Neural progenitor cell (in vitro differentiated cells): ENCODE results near the gene CD81. TPM values are rescaled to one million over a fixed set of nuclear protein-coding genes. Genes with fewer than 3 reads are reported as not detected.

Experiments
- DNase-seq: peaks from one replicate; pipeline ENCODE4 v3.0.0-alpha.2; 2016; ENCODE audit warnings: low spot score
- H2AFZ ChIP-seq: fragments of 200-600 bp; sonication (generic); replicated peaks from 2 replicates; pipeline ENCODE4 v1.6.1; 2016; ENCODE audit warnings: antibody characterized with exemption
- H3F3A ChIP-seq: fragments of 200-600 bp; sonication (generic); 2 replicates; pipeline ENCODE4 v1.6.1; 2016; ENCODE audit warnings: antibody characterized with exemption, low read depth
- H3K27ac ChIP-seq: fragments of 200-600 bp; sonication (generic); 2 replicates; pipeline ENCODE4 v1.5.1; 2016; ENCODE audit warnings: mild to moderate bottlenecking
- H3K27me3 ChIP-seq: fragments of 200-600 bp; sonication (generic); 2 replicates; pipeline ENCODE4 v1.6.1; 2016; ENCODE audit warnings: mild to moderate bottlenecking, moderate library complexity
- H3K36me3 ChIP-seq: fragments of 200-600 bp; sonication (generic); 2 replicates; pipeline ENCODE4 v1.5.1; 2016
- H3K4me1 ChIP-seq: fragments of 200-600 bp; sonication (generic); 2 replicates; pipeline ENCODE4 v1.6.1; 2016; ENCODE audit warnings: mixed run types
- H3K4me2 ChIP-seq: fragments of 200-600 bp; sonication (generic); 2 replicates; pipeline ENCODE4 v1.6.1; 2016
- H3K4me3 ChIP-seq: fragments of 200-600 bp; sonication (generic); 2 replicates; pipeline ENCODE4 v1.5.1; 2016
- H3K79me2 ChIP-seq: fragments of 200-600 bp; sonication (generic); 2 replicates; pipeline ENCODE4 v1.6.1; 2016; ENCODE audit warnings: low read depth
- H3K9ac ChIP-seq: fragments of 200-600 bp; sonication (generic); 2 replicates; pipeline ENCODE4 v1.6.1; 2016
- H3K9me3 ChIP-seq: fragments of 200-600 bp; sonication (generic); 2 replicates; pipeline ENCODE4 v1.5.1; 2016; ENCODE audit warnings: low read depth
- H4K20me1 ChIP-seq: fragments of 200-600 bp; sonication (generic); 2 replicates; pipeline ENCODE4 v1.6.1; 2016; ENCODE audit warnings: low read depth
- H3K27ac Mint-ChIP-seq: 3 replicates; pipeline ENCODE4 v1.8.0; 2021; ENCODE audit warnings: mixed read lengths
- H3K27me3 Mint-ChIP-seq: 2 replicates; pipeline ENCODE4 v1.8.0; 2022; ENCODE audit warnings: low read depth, mild to moderate bottlenecking, inconsistent platforms, moderate library complexity, mixed read lengths; ENCODE audit not compliant: insufficient read depth
- H3K36me3 Mint-ChIP-seq: 3 replicates; pipeline ENCODE4 v1.8.0; 2021; ENCODE audit warnings: mixed read lengths
- H3K4me1 Mint-ChIP-seq: 3 replicates; pipeline ENCODE4 v1.8.0; 2021; ENCODE audit warnings: mixed read lengths
- H3K4me3 Mint-ChIP-seq: 3 replicates; pipeline ENCODE4 v1.8.0; 2021; ENCODE audit warnings: mild to moderate bottlenecking, moderate library complexity, mixed read lengths
- H3K9me3 Mint-ChIP-seq: 3 replicates; pipeline ENCODE4 v1.8.0; 2020; ENCODE audit warnings: mixed read lengths
- CTCF ChIP-seq: fragments of 200-600 bp; sonication (generic); IDR thresholded peaks from 2 replicates; pipeline ENCODE4 v1.5.1; 2017; ENCODE audit warnings: antibody characterized with exemption, mild to moderate bottlenecking
- EZH2 ChIP-seq: fragments of 200-600 bp; sonication (generic); IDR thresholded peaks from 2 replicates; pipeline ENCODE4 v1.6.1; 2017; ENCODE audit warnings: antibody characterized with exemption, mild to moderate bottlenecking, moderate library complexity
- EZH2phosphoT487 ChIP-seq: fragments of 200-600 bp; sonication (generic); IDR thresholded peaks from 2 replicates; pipeline ENCODE4 v1.6.1; 2017; ENCODE audit warnings: antibody characterized with exemption
- total RNA-seq: library from RNA; depleted of rRNA; stranded (reverse); fragments of >200 nt; gene quantifications from 2 replicates; pipeline ENCODE4 v1.2.3, GENCODE V29; 2015; ENCODE audit warnings: low replicate concordance

The CD81 gene
- total RNA-seq, 1 donor from 2014 or later: 87.6 TPM

- H3K79me2 ChIP-seq: peaks cover 30% of the 10 kb centered on the region
- Mint-ChIP-seq H3K4me3 (no peak overlapping the region), H3K27ac (no peak overlapping the region), H3K27me3 (no peaks in the 10 kb centered on the region), H3K9me3 (no peaks in the 10 kb centered on the region), H3K4me1 (peaks cover 18% of the 10 kb centered on the region), H3K36me3 (no peaks in the 10 kb centered on the region)
- peaks cover 5% of the 10 kb centered on the region for H3K4me1 ChIP-seq
- peaks cover 9% of the 10 kb centered on the region for H3F3A ChIP-seq
- no peak overlapping the region for H3K9ac ChIP-seq
- peaks cover 58% of the 10 kb centered on the region for H4K20me1 ChIP-seq
- H3K4me3 ChIP-seq: no peak overlapping the region
- DNase-seq: no peak
- no peaks in the 10 kb centered on the region for H3K27me3 ChIP-seq
- H3K36me3 ChIP-seq: no peaks in the 10 kb centered on the region
- H3K4me2 ChIP-seq: no peak overlapping the region
- H3K9me3 ChIP-seq: no peaks in the 10 kb centered on the region
- TF ChIP-seq EZH2phosphoT487 (no peak), EZH2 (no peak), CTCF (no peak)
- no peak overlapping the region for H3K27ac ChIP-seq
- no peak overlapping the region for H2AFZ ChIP-seq
These were observed 16.2 kb downstream of the CD81 start for GRCh38 chr11:2393111-2393868.

GRCh38 chr11:2393941-2394817 is 17.1 kb downstream of the CD81 start:
- Histone ChIP-seq H3K27ac (no peak overlapping the region), H3K4me3 (no peak overlapping the region), H3F3A (peaks cover 14% of the 10 kb centered on the region), H3K9ac (no peak overlapping the region), H3K27me3 (no peaks in the 10 kb centered on the region), H3K79me2 (peaks cover 21% of the 10 kb centered on the region), H3K36me3 (no peaks in the 10 kb centered on the region), H3K9me3 (no peaks in the 10 kb centered on the region), H3K4me2 (no peak overlapping the region), H3K4me1 (no peaks in the 10 kb centered on the region), H4K20me1 (peaks cover 49% of the 10 kb centered on the region), H2AFZ (no peak overlapping the region)
- H3K36me3 Mint-ChIP-seq: no peaks in the 10 kb centered on the region
- H3K27ac Mint-ChIP-seq: no peak overlapping the region
- H3K27me3 Mint-ChIP-seq: no peaks in the 10 kb centered on the region
- peaks cover 15% of the 10 kb centered on the region for H3K4me1 Mint-ChIP-seq
- no peak overlapping the region for H3K4me3 Mint-ChIP-seq
- no peaks in the 10 kb centered on the region for H3K9me3 Mint-ChIP-seq
- TF ChIP-seq EZH2phosphoT487 (no peak), EZH2 (no peak), CTCF (no peak)
- DNase-seq: no peak

GRCh38 chr11:2394818-2395105 is 17.7 kb downstream of the CD81 start:
- no peak for DNase-seq
- no peaks in the 10 kb centered on the region for H3K9me3 Mint-ChIP-seq
- H3K36me3 Mint-ChIP-seq: no peaks in the 10 kb centered on the region
- H3K4me3 Mint-ChIP-seq: no peak overlapping the region
- Histone ChIP-seq H4K20me1 (peaks cover 43% of the 10 kb centered on the region), H3K27me3 (no peaks in the 10 kb centered on the region), H3F3A (peaks cover 20% of the 10 kb centered on the region), H3K9ac (no peak overlapping the region), H3K4me3 (no peak overlapping the region), H3K79me2 (peaks cover 15% of the 10 kb centered on the region), H3K4me2 (no peak overlapping the region), H3K9me3 (no peaks in the 10 kb centered on the region), H3K27ac (no peak overlapping the region), H3K4me1 (no peaks in the 10 kb centered on the region), H2AFZ (no peak overlapping the region), H3K36me3 (no peaks in the 10 kb centered on the region)
- TF ChIP-seq EZH2phosphoT487: no peak
- no peak for TF ChIP-seq CTCF
- TF ChIP-seq EZH2: no peak
- H3K4me1 Mint-ChIP-seq: peaks cover 9% of the 10 kb centered on the region
- H3K27ac Mint-ChIP-seq: no peak overlapping the region
- no peaks in the 10 kb centered on the region for H3K27me3 Mint-ChIP-seq
